Osteocyte (in vitro differentiated cells): ENCODE measurements around the gene MAPK6. TPM values are rescaled to one million over a fixed set of nuclear protein-coding genes. Genes with fewer than 3 reads are reported as not detected.
A peak's percentile ranks its signal among the peaks of the same experiment; 100 is the strongest.

Experiments
- DNase-seq: peaks from one replicate; pipeline ENCODE4 v3.0.0; 2021; ENCODE audit warnings: mixed read lengths; ENCODE audit not compliant: unreplicated experiment; ENCODE audit errors: extremely low spot score
- H3K27ac Mint-ChIP-seq: one replicate; pipeline ENCODE4 v1.8.0; 2021; ENCODE audit warnings: mild to moderate bottlenecking, mixed read lengths; ENCODE audit not compliant: unreplicated experiment
- H3K27me3 Mint-ChIP-seq: one replicate; pipeline ENCODE4 v1.8.0; 2021; ENCODE audit warnings: mixed read lengths; ENCODE audit not compliant: unreplicated experiment
- H3K36me3 Mint-ChIP-seq: one replicate; pipeline ENCODE4 v1.8.0; 2021; ENCODE audit warnings: mixed read lengths; ENCODE audit not compliant: unreplicated experiment
- H3K4me1 Mint-ChIP-seq: one replicate; pipeline ENCODE4 v1.8.0; 2021; ENCODE audit warnings: mixed read lengths; ENCODE audit not compliant: unreplicated experiment
- H3K4me3 Mint-ChIP-seq: one replicate; pipeline ENCODE4 v1.8.0; 2021; ENCODE audit warnings: mild to moderate bottlenecking, moderate library complexity, mixed read lengths; ENCODE audit not compliant: unreplicated experiment
- H3K9me3 Mint-ChIP-seq: one replicate; pipeline ENCODE4 v1.8.0; 2021; ENCODE audit warnings: mixed read lengths; ENCODE audit not compliant: unreplicated experiment
- total RNA-seq: library from RNA; stranded (reverse); gene quantifications from 2 replicates; pipeline ENCODE4 v1.2.1, GENCODE V29; 2021
- TF ChIP-seq, protein P1 (sequence below): fragments of 200-600 bp; sonication (generic); IDR thresholded peaks from 2 replicates; pipeline ENCODE4 v1.5.0; 2021; ENCODE audit warnings: antibody characterized with exemption, mild to moderate bottlenecking, moderate library complexity

The MAPK6 gene
- total RNA-seq, 1 donor from 2014 or later, result 46.1 TPM

DNA sequence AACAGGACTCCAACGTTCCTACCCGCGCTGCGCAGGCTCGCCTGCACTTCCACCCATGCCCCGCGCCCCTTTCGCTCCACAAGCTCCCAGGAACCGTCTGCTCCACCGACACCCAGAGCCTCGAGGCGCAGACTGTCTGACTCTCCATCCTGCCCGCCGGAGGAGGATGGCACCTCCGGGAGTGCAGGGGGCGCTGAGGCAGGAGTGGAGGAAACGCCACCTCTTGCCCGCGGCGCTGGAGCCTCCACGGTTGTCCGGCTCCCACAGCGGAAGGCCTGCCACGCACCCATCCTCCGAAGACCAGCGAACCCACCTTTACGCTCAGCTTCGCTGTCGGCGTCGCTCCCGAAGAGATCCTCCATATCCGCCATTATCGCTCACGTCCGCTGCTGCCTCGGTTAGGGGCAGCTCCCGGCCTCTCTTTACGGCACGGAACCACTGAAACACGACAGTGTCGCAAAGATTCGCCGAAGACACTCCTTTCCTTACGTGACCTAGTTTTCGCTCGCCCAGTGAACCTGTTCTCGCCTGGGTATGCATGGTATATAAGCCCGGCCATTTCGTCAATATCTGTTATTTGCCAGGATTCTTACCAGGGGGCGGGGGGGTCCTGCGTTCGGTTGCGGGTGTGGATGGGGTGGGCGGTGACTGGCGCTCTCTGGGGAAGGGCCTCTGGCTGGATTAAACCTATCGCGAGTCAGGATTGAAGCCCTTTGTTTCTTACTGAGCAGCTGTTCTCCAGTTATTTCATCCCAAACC, 47.5 kb upstream of the MAPK6 start, which contains the start of gene LEO1:
Gene LEO1, minus strand, starts transcription at position 404 of the 759 bp plus-strand sequence. Its CDS starts 33 bp downstream, at position 371.
- Mint-ChIP-seq H3K4me1 (peaks cover 27% of the 10 kb centered on the region), H3K36me3 (peaks cover 15% of the 10 kb centered on the region), H3K9me3 (peaks cover 4% of the 10 kb centered on the region), H3K27ac (peak within 1 kb of the TSS; percentile 97), H3K4me3 (peak within 1 kb of the TSS; percentile 98), H3K27me3 (no peaks in the 10 kb centered on the region)
- TF ChIP-seq, protein P1, sequence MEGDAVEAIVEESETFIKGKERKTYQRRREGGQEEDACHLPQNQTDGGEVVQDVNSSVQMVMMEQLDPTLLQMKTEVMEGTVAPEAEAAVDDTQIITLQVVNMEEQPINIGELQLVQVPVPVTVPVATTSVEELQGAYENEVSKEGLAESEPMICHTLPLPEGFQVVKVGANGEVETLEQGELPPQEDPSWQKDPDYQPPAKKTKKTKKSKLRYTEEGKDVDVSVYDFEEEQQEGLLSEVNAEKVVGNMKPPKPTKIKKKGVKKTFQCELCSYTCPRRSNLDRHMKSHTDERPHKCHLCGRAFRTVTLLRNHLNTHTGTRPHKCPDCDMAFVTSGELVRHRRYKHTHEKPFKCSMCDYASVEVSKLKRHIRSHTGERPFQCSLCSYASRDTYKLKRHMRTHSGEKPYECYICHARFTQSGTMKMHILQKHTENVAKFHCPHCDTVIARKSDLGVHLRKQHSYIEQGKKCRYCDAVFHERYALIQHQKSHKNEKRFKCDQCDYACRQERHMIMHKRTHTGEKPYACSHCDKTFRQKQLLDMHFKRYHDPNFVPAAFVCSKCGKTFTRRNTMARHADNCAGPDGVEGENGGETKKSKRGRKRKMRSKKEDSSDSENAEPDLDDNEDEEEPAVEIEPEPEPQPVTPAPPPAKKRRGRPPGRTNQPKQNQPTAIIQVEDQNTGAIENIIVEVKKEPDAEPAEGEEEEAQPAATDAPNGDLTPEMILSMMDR, result peak; percentile 61
- DNase-seq, result peak; percentile 95

DNA sequence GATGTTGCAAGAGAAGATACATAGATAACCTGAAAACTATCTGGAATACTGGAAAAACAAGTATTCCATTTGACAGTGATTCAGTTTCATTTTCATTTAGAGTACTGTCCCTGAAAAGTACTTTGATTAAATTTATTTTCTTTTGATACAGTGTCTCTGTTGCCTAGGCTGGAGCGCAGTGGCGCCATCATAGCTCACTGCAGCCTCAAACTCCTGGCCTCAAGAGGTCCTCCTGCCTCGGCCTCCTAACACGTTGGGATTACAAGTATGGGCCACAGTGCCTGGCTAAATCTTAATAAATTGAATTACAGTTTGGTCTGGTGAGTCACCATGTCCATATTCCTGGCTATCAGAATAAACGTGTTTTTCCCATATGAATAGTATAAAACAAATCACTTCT, 45.8 kb upstream of the MAPK6 start:
- peak overlapping the region; percentile 50 for H3K4me3 Mint-ChIP-seq
- H3K36me3 Mint-ChIP-seq, result peaks cover 11% of the 10 kb centered on the region
- H3K27me3 Mint-ChIP-seq, result no peaks in the 10 kb centered on the region
- no peak for DNase-seq
- H3K9me3 Mint-ChIP-seq, result no peaks in the 10 kb centered on the region
- peaks cover 27% of the 10 kb centered on the region for H3K4me1 Mint-ChIP-seq
- TF ChIP-seq, protein P1, result no peak
- no peak overlapping the region for H3K27ac Mint-ChIP-seq

DNA sequence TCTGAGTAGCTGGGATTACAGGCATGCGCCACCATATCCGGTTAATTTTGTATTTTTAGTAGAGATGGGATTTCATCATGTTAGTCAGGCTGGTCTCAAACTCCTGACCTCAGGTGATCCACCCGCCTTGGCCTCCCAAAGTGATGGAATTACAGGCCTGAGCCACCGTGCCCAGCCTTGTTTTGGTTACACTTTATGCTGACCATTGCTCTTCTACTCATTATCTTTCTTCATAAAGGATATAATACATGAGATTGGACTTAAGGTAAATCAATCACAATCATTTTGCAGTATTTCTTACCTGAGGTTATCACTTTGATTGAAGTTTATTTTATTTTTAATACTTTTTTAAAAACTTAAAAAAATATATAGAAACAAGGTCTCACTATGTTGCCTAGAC, 45.2 kb upstream of the MAPK6 start:
- Mint-ChIP-seq H3K27me3 (no peaks in the 10 kb centered on the region), H3K4me3 (no peak overlapping the region), H3K4me1 (peaks cover 27% of the 10 kb centered on the region), H3K36me3 (peaks cover 11% of the 10 kb centered on the region), H3K27ac (no peak overlapping the region), H3K9me3 (no peaks in the 10 kb centered on the region)
- TF ChIP-seq, protein P1, result no peak
- peak; percentile 25 for DNase-seq

DNA sequence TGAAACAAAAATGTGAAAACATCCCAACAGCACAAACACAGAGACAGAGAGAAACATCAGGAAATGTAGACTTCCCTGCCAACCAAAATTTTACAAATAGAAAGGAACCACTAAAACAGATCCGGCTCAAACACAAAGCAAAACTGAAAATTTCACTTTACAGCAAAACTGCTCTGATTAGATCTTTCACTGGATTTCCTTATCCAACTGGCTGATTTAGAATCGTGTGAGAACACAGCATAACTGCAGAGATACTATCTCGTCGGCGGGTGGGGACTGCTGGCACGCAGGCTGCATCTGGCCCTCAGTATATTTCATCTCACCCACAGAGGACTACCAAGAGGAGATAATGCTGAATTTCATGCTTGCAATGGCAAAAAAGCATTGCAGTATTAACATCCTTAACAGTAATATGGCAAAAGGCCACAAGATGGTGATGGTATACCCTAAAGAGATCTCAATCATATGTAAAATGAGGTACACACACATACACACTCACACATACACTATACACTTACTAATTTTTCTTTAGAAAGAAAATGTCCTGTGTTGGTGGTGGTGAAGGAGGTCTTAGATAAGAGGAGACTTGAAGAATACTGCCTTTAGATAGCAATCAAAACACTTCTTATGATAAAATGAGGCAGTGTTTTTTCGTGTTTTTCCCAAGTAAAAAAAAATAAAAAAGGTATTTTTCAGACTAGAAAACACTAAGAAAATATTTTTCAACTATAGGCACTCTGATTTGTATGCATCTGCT, 36.8 kb upstream of the MAPK6 start:
- Mint-ChIP-seq H3K9me3 (no peaks in the 10 kb centered on the region), H3K27ac (peak overlapping the region; percentile 94), H3K36me3 (peaks cover 4% of the 10 kb centered on the region), H3K4me1 (peaks cover 15% of the 10 kb centered on the region), H3K4me3 (no peak overlapping the region), H3K27me3 (no peaks in the 10 kb centered on the region)
- peak; percentile 57 for DNase-seq
- TF ChIP-seq, protein P1, result peak; percentile 70

DNA sequence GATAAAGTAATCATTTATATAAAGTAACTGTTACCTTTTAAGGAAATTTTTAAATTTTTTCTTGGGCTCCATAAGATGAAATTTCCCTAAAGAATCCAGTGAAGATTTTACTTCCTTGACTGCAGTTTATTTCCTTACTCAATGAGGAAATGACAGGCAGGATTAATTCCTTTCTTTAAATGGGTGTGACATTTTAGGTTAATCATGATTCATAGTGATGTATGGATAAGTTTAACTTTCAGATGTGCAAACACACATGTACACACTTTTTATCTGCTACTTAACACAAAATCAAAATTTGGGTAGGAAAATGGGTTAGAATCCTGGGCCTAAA, 36.3 kb upstream of the MAPK6 start:
- H3K36me3 Mint-ChIP-seq, result peaks cover 1% of the 10 kb centered on the region
- H3K27ac Mint-ChIP-seq, result no peak overlapping the region
- peaks cover 15% of the 10 kb centered on the region for H3K4me1 Mint-ChIP-seq
- no peak overlapping the region for H3K4me3 Mint-ChIP-seq
- H3K9me3 Mint-ChIP-seq, result no peaks in the 10 kb centered on the region
- TF ChIP-seq, protein P1, result no peak
- DNase-seq, result no peak
- H3K27me3 Mint-ChIP-seq, result no peaks in the 10 kb centered on the region
